GM12865 (cell line): ENCODE measurements around the gene CLDN14.

ENCODE experiments used
- DNase-seq: peaks from one replicate; pipeline ENCODE4 v3.0.0; 2010; ENCODE audit warnings: low read depth
- H3K4me3 ChIP-seq: 2 replicates; pipeline ENCODE4 v1.5.1; 2011; ENCODE audit warnings: mild to moderate bottlenecking, low read depth, low read length, control low read depth
- CTCF ChIP-seq: IDR thresholded peaks from 2 replicates; pipeline ENCODE4 v1.5.1; 2011; ENCODE audit warnings: low read length, control low read depth, low read depth, inconsistent platforms; ENCODE audit not compliant: insufficient read depth; ENCODE audit errors: missing control alignments

The CLDN14 gene

GRCh38 chr21:36441715-36442114 lies 38.2 kb downstream of the CLDN14 start:
- no peak for DNase-seq
- H3K4me3 ChIP-seq = no peak overlapping the region

GRCh38 chr21:36437745-36438128 lies 42.2 kb downstream of the CLDN14 start:
- TF ChIP-seq CTCF = no peak
- H3K4me3 ChIP-seq = no peak overlapping the region
- DNase-seq = peak; percentile 26

More at GRCh38 chr21:36441715-36442114, 38.2 kb downstream of the CLDN14 start:
- TF ChIP-seq CTCF = no peak

GRCh38 chr21:36436829-36437744 lies 42.8 kb downstream of the CLDN14 start:
- DNase-seq = no peak
- H3K4me3 ChIP-seq = no peak overlapping the region
- no peak for TF ChIP-seq CTCF

- H3K4me3 ChIP-seq = no peak overlapping the region
- DNase-seq = no peak
- no peak for TF ChIP-seq CTCF
Observed at GRCh38 chr21:36434144-36434543, 45.8 kb downstream of the CLDN14 start.

- no peak overlapping the region for H3K4me3 ChIP-seq
- no peak for TF ChIP-seq CTCF
- DNase-seq = no peak
Observed at GRCh38 chr21:36433059-36433709, 46.7 kb downstream of the CLDN14 start.

GRCh38 chr21:36431252-36431651 lies 48.7 kb downstream of the CLDN14 start:
- no peak for DNase-seq
- no peak overlapping the region for H3K4me3 ChIP-seq
- TF ChIP-seq CTCF = no peak
